ENCODE data around the gene EVL.
A peak's percentile ranks its signal among the peaks of the same experiment; 100 is the strongest.
"Not testable (repeated sequence)": the region's sequence is repeated elsewhere in the genome, so short reads cannot be mapped to it uniquely, and the experiment has no call there.

The EVL gene

GRCh38 chr14:100148837-100149731, 83.9 kb downstream of the EVL start:
- DNase-seq, result no peak

DNA sequence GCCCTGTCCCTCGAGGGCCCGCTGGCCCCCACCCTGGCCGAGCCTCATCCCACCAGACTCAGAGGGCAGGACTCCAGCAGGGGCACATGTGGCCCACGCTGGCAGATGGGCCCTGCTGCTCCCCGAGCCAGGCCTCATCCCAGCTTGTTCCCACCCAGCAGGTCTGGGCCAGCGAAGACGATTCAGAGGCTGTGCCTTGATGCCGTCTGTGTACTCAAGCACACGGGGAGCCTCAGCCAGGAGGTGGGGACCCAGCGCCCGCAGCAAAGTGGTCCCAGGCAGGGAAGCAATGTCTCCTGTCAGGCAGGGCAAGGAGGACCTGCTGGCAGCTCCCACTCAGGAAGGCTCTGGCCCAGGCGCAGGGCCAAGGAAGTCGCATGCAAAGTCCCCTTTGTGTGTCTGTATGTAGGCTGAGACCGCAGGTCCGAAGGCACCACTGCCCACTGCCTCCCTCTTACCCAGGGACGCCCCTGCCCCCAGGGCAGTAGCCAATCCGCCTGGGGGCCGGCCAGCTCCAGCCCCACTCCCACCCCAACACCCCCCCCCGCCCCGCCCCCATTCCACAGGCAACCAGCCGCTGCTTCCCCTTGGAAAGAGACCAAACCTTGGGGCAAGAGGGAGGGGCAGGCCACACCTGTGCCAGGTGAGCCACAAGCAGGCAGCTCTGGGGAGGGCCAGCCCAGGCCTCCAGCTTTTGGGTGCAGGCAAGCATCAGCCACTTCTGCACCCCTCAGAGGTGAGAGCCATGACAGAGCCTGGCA, 84.8 kb downstream of the EVL start:
- no peak for DNase-seq

GRCh38 chr14:100150932-100151587, 85.8 kb downstream of the EVL start:
- DNase-seq, result no peak

- no peak for DNase-seq
Observed at GRCh38 chr14:100152091-100152490, 86.9 kb downstream of the EVL start.

GRCh38 chr14:100153560-100153959, 88.3 kb downstream of the EVL start:
- no peak for DNase-seq

- DNase-seq, result no peak
Observed at GRCh38 chr14:100155049-100155621, 89.9 kb downstream of the EVL start.

DNA sequence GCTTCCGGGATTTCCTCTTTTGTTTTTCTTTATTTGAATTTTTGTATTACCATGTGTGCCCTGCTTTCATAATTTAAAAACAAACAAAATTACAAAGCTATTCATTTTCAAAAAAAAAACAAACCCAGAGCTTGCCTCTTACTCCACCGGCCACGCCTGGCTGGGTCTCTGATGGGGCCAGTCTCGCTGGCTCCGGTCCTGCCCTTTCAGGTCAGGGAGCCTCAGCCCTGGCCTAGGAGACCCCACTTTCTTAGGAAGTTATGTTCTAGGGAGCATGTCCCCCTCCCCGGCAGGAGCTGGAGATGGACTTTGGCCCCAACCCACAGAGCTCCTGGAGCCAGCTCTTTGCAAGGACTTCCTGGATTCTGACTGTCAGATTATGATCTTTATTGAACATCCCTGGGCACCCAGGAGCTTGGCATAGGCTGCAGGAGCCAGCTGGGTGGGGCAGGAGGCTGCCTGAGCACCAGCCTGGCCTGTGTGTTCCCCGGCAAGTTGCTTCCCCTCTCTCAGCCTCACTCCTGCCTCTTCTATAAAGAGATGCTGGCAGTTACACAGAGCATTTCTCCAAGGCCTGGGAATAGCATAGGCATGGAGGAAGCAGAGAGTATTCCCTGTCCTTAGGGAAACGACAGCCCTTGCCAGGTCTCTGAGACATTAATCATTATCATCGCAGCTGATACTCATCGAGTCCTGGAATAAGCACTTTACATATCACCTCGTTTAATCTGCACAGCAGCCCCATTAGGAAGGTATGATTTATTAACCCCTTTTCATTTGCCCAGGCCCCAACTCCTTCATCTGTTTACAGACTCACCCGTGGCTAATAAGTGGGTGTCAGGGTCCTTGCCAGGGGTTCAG, 90.8 kb downstream of the EVL start:
- DNase-seq, result no peak

DNA sequence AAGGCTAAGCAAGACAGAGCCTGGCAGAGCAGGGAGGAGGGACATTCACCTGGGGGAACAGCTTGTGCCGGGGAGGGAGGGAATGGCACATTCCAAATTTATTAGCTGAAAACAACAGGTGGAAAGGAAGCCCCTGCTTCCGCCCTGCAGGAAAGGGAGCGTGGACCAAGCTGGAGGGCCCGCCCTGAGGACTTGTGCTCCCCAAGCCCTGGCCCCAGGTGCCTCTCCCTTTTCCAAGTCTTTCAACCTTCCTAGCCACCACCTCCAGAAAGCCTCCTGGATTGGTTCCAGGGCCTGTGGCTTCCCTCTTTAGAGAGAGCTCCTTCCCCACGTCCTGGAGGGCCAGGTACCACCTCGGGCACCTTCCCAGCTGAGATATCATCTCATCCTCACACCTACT, 91.6 kb downstream of the EVL start:
- no peak for DNase-seq

DNA sequence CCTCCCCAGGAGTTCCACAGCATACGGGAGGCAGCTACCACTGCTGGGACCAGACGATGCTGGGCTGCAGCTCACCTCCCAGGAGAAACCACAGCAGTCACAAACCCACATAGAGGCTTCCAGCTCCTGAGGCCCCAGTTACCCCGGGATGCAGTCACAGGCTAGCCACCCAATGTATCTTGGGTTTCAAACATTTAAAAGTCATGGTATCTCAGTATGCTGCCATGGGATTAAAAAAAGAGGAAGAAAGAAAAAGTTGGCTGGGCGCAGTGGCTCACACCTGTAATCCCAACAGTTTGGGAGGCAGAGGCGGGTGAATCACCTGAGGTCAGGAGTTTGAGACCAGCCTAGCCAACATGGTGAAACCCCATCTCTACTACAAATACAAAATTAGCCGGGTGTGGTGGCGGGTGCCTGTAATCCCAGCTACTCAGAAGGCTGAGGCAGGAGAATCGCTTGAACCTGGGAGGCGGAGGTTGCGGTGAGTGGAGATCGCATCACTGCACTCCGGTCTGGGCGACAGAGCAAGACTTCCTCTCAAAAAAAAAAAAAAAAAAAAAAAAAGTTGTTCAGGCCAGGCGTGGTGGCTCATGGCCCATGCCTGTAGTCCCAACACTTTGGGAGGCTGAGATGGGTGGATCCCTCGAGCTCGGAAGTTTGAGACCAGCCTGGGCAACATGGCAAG, 92.5 kb downstream of the EVL start:
- not testable (repeated sequence) for DNase-seq

GRCh38 chr14:100158566-100159093, 93.4 kb downstream of the EVL start:
- DNase-seq, result no peak

- DNase-seq, result peak; percentile 46
Observed at GRCh38 chr14:100159094-100159864, 94.1 kb downstream of the EVL start, which contains the start of gene DEGS2. Gene DEGS2 (minus strand): TSS chr14:100159645. CDS start chr14:100159587, 58 bp downstream.

DNA sequence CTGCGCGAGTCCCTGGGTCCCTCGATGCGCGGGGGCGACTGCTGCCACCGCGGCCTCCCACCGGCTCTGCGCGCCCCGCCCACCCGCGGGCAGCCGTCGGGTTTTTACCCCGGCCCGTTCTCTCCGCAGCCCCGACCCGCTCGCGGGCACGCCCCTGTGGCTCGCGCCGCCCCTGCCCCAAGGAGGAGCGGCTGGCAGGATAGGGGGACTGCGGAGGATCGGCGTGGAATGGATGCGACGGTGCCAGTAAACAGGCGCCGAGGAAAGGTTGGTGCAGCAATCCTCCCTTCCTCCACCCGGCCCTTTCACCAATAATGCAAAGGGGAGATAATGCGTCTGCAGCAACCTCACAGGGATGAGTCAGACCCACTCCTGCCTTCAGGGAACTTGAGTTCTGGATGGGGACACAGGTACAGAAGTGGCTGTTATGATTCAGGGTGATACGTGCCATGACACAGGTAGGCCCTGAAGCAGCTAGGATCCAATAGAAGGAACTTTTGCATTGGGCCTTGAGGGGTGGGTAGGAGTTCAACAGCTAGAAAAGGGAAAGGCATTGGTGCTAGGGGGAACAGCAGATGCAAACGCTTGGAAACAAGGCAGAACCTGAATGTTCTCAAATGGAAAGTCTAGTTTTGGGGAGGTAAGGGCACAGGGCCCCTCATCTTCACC, 94.8 kb downstream of the EVL start:
- no peak for DNase-seq

DNA sequence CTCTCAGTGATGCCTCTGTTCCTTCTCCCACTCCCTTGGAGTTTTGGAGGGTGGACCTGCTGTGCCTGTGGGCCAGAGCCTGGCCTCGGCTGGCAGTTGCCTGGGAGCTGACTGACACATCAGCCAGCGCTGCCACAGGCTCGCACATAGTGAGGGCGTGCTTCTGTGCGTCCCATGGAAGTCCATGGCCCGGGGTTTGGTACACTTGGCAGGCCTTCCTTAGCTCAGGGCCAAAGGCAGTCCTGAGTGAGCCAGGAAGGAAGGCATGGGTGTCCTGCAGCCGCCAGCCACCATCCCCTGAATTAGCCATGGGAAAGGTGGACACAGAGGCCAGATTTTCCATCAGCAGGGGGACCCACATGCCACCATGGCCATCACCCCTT, 95.3 kb downstream of the EVL start:
- no peak for DNase-seq

DNA sequence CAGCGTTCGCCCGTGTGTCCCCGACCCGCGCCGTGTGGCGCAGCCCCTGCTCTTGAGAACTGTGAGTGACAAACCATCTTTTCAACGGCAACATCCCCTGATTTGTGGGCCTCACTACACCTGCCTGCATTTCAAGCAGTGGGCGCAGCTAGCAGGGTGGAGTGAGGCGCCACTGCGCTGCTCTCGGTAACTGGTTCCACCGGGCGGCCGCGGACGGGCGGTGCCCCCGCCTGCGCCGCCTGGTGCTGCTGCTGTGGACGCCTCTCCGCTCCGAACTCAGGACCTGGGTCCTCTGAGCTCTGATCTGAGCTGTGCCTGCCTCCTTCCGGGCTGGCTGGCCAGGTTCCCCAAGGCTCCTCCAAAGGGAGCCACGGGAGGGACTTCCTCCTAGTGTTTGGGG, 100.2 kb downstream of the EVL start:
- DNase-seq, result no peak

GRCh38 chr14:100165831-100166440, 100.7 kb downstream of the EVL start:
- DNase-seq, result no peak

DNA sequence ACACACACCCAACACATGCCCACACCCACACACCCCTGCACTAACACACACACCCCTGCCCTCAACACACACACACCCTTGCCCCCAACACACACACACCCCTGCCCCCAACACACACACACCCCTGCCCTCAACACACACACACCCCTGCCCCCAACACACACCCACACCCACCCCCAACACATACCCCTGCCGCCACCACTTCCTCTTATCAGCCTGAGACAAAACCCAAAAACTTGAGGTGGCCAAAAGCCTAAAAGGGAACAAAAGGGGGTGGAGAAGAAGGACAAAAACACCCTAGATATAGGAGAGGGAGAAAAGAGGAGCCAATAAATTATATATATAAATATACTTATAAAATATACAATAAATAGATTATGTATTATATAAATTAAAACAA, 103.3 kb downstream of the EVL start:
- DNase-seq, result no peak

- DNase-seq, result no peak
Observed at GRCh38 chr14:100170880-100171279, 105.7 kb downstream of the EVL start.

DNA sequence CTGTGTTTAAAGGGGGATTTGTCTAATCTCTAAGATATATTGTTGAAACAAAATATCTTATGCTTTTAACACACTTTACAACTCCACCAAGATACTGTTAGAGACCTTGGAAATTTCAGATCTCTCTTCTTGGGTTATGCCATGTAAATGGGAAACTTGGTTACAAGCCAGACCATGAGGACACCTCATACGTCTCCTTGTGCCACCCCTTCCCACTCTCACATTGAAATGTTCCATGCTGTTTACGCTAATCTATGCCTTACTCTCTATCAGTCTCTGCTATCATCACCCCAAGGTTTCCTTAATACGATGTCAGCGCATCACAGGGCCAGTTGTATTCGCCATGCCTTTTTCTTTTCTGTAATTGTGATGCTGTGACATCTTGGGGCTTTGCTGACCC, 107.6 kb downstream of the EVL start:
- DNase-seq, result no peak

GRCh38 chr14:100173353-100173752, 108.1 kb downstream of the EVL start:
- no peak for DNase-seq
